Stromal cell of bone marrow (primary cell): ENCODE results near the gene STARD8.

Source experiments
- DNase-seq: peaks from one replicate; pipeline ENCODE4 v3.0.0-alpha.2; 2012; ENCODE audit warnings: low read depth

STARD8 gene

GRCh38 chrX:68690936-68691501 is 43.6 kb downstream of the STARD8 start:
- no peak for DNase-seq

GRCh38 chrX:68691921-68692320 is 44.5 kb downstream of the STARD8 start:
- no peak for DNase-seq

GRCh38 chrX:68692651-68693050 is 45.2 kb downstream of the STARD8 start:
- DNase-seq = no peak

GRCh38 chrX:68693481-68694434 is 46.3 kb downstream of the STARD8 start:
- no peak for DNase-seq

GRCh38 chrX:68694435-68695205 is 47.2 kb downstream of the STARD8 start:
- DNase-seq = no peak

- DNase-seq = no peak
Observed at GRCh38 chrX:68695206-68695845, 47.9 kb downstream of the STARD8 start.

GRCh38 chrX:68696267-68696990 is 49.0 kb downstream of the STARD8 start:
- no peak for DNase-seq

GRCh38 chrX:68697036-68697435 is 49.6 kb downstream of the STARD8 start:
- no peak for DNase-seq

GRCh38 chrX:68697465-68698125 is 50.1 kb downstream of the STARD8 start:
- DNase-seq = no peak

- no peak for DNase-seq
Observed at GRCh38 chrX:68698942-68699341, 51.5 kb downstream of the STARD8 start.

GRCh38 chrX:68699960-68700746 is 52.7 kb downstream of the STARD8 start:
- DNase-seq = peak; percentile 54

- DNase-seq = no peak
Observed at GRCh38 chrX:68703369-68703768, 55.9 kb downstream of the STARD8 start.

- DNase-seq = no peak
Observed at GRCh38 chrX:68703846-68704245, 56.4 kb downstream of the STARD8 start.

- DNase-seq = no peak
Observed at GRCh38 chrX:68705986-68706385, 58.5 kb downstream of the STARD8 start.

- DNase-seq = no peak
Observed at GRCh38 chrX:68708503-68709290, 61.2 kb downstream of the STARD8 start.

- no peak for DNase-seq
Observed at GRCh38 chrX:68710870-68711576, 63.6 kb downstream of the STARD8 start.

- DNase-seq = no peak
Observed at GRCh38 chrX:68711845-68712244, 64.4 kb downstream of the STARD8 start.

- no peak for DNase-seq
Observed at GRCh38 chrX:68714856-68715255, 67.4 kb downstream of the STARD8 start.

- no peak for DNase-seq
Observed at GRCh38 chrX:68717196-68717595, 69.7 kb downstream of the STARD8 start.
